IMR-90 (cell line): ENCODE data around the gene MZB1. TPM values are rescaled to one million over a fixed set of nuclear protein-coding genes. Genes with fewer than 3 reads are reported as not detected.

ENCODE experiments used
- ATAC-seq: fragments of 200-7000 bp; cut with Tn5 transposase; 2 replicates; pipeline ENCODE4 v1.9.1; 2020; ENCODE audit warnings: low read depth, mild to moderate bottlenecking, moderate library complexity
- BruUV-seq: library from RNA; stranded (reverse); fragments of 400-500 nt; replicated peaks from 2 replicates; lab custom pipeline; 2021; lab: Mats Ljungman, UMichigan
- CTCF ChIA-PET: fragments of 300-600 bp; formaldehyde crosslinking; extraction: SDS; loops from one replicate; lab custom pipeline; 2021; ENCODE audit warnings: antibody characterized with exemption; lab: Yijun Ruan, JAX
- POLR2A ChIA-PET: fragments of 300-600 bp; sonication (Branson Sonifier 250); formaldehyde crosslinking; loops from one replicate; lab custom pipeline; 2022; ENCODE audit warnings: antibody characterized with exemption; ENCODE audit not compliant: unreplicated experiment; lab: Charles Lee
- DNase-seq: peaks from one replicate; pipeline ENCODE4 v3.0.0; 2013
- H2AFZ ChIP-seq: replicated peaks from 2 replicates; pipeline ENCODE3; 2013; ENCODE audit warnings: low read length, mild to moderate bottlenecking; ENCODE audit not compliant: poor library complexity
- H2AK5ac ChIP-seq: 2 replicates; pipeline ENCODE4 v1.6.1; 2013; ENCODE audit warnings: low read depth, low read length, inconsistent platforms
- H2AK9ac ChIP-seq: replicated peaks from 2 replicates; pipeline ENCODE3; 2013; ENCODE audit warnings: mild to moderate bottlenecking, low read depth, low read length, moderate library complexity; ENCODE audit not compliant: poor library complexity
- H2BK120ac ChIP-seq: 2 replicates; pipeline ENCODE4 v1.6.1; 2013; ENCODE audit warnings: low read depth, low read length, inconsistent platforms
- H2BK15ac ChIP-seq: 3 replicates; pipeline ENCODE4 v1.6.1; 2013; ENCODE audit warnings: low read depth, low read length, inconsistent platforms
- H2BK20ac ChIP-seq: 2 replicates; pipeline ENCODE4 v1.6.1; 2013; ENCODE audit warnings: low read depth, mild to moderate bottlenecking, inconsistent platforms, low read length, moderate library complexity
- H2BK5ac ChIP-seq: 2 replicates; pipeline ENCODE4 v1.6.1; 2013; ENCODE audit warnings: mild to moderate bottlenecking, low read depth, low read length, inconsistent platforms; ENCODE audit not compliant: poor library complexity, severe bottlenecking
- H3K14ac ChIP-seq: replicated peaks from 2 replicates; pipeline ENCODE4 v1.6.1; 2013; ENCODE audit warnings: low read depth, low read length, inconsistent platforms
- H3K18ac ChIP-seq: 2 replicates; pipeline ENCODE4 v1.6.1; 2013; ENCODE audit warnings: low read depth, low read length, control low read depth
- H3K23ac ChIP-seq: 2 replicates; pipeline ENCODE4 v1.6.1; 2013; ENCODE audit warnings: low read depth, low read length, inconsistent platforms
- H3K27ac ChIP-seq: 2 replicates; pipeline ENCODE4 v1.5.1; 2013; ENCODE audit warnings: mild to moderate bottlenecking, control low read depth, low read length; ENCODE audit not compliant: insufficient read depth
- H3K27me3 ChIP-seq: 2 replicates; pipeline ENCODE4 v1.6.1; 2013; ENCODE audit warnings: low read length; ENCODE audit not compliant: control insufficient read depth, insufficient read depth
- H3K36me3 ChIP-seq: 2 replicates; pipeline ENCODE4 v1.6.1; 2013; ENCODE audit warnings: low read length, mixed read lengths; ENCODE audit not compliant: control insufficient read depth, insufficient read depth
- H3K4ac ChIP-seq: 2 replicates; pipeline ENCODE4 v1.6.1; 2013; ENCODE audit warnings: low read depth, low read length, inconsistent platforms
- H3K4me1 ChIP-seq: 2 replicates; pipeline ENCODE4 v1.6.1; 2013; ENCODE audit warnings: low read length, mixed read lengths; ENCODE audit not compliant: control insufficient read depth, insufficient read depth
- H3K4me2 ChIP-seq: 2 replicates; pipeline ENCODE4 v1.6.1; 2013; ENCODE audit warnings: low read depth, mild to moderate bottlenecking, control low read depth, low read length, moderate library complexity
- H3K4me3 ChIP-seq: 2 replicates; pipeline ENCODE4 v1.5.1; 2013; ENCODE audit warnings: low read depth, mild to moderate bottlenecking, control low read depth, low read length, moderate library complexity; ENCODE audit not compliant: insufficient read depth
- H3K56ac ChIP-seq: 2 replicates; pipeline ENCODE4 v1.6.1; 2013; ENCODE audit warnings: low read length, inconsistent platforms; ENCODE audit not compliant: insufficient read depth; ENCODE audit errors: extremely low read depth
- H3K79me1 ChIP-seq, 2 experiments: 2 replicates each; pipeline ENCODE4 v1.6.1; 2013; ENCODE audit warnings: low read length in 2 of 2, inconsistent platforms in 1 of 2, low read depth in 1 of 2
- H3K9ac ChIP-seq: 2 replicates; pipeline ENCODE4 v1.6.1; 2013; ENCODE audit warnings: low read depth, low read length, control low read depth
- H3K9me1 ChIP-seq: 2 replicates; pipeline ENCODE4 v1.6.1; 2013; ENCODE audit warnings: low read length, inconsistent platforms; ENCODE audit not compliant: insufficient read depth
- H3K9me3 ChIP-seq: 2 replicates; pipeline ENCODE4 v1.6.1; 2013; ENCODE audit warnings: low read length; ENCODE audit not compliant: control insufficient read depth, insufficient read depth
- H4K20me1 ChIP-seq: 2 replicates; pipeline ENCODE4 v1.6.1; 2013; ENCODE audit warnings: low read length, inconsistent platforms; ENCODE audit not compliant: insufficient read depth
- H4K5ac ChIP-seq: 2 replicates; pipeline ENCODE4 v1.6.1; 2013; ENCODE audit warnings: mild to moderate bottlenecking, low read depth, low read length, control low read depth
- H4K8ac ChIP-seq, 2 experiments: 2 replicates each; pipeline ENCODE4 v1.6.1; 2013; ENCODE audit warnings: low read depth in 2 of 2, low read length in 2 of 2, control low read depth in 1 of 2, inconsistent platforms in 1 of 2
- H4K91ac ChIP-seq: 2 replicates; pipeline ENCODE4 v1.6.1; 2013; ENCODE audit warnings: low read depth, low read length, inconsistent platforms; ENCODE audit not compliant: insufficient read depth
- BHLHE40 ChIP-seq: fragments of 150-350 bp; IDR thresholded peaks from 2 replicates; pipeline ENCODE4 v1.6.1; 2016; ENCODE audit warnings: mild to moderate bottlenecking, low read depth, low read length
- CEBPB ChIP-seq: IDR thresholded peaks from 2 replicates; pipeline ENCODE4 v1.6.1; 2012; ENCODE audit warnings: low read depth, low read length, improper control_type of control experiment
- MAZ ChIP-seq: IDR thresholded peaks from 2 replicates; pipeline ENCODE4 v1.6.1; 2012; ENCODE audit warnings: low read depth, mild to moderate bottlenecking, low read length, improper control_type of control experiment, moderate library complexity, borderline replicate concordance
- NFE2L2 ChIP-seq: fragments of 150-350 bp; IDR thresholded peaks from 2 replicates; pipeline ENCODE4 v1.6.1; 2016; ENCODE audit warnings: low read depth, mild to moderate bottlenecking, low read length
- POLR2A ChIP-seq: IDR thresholded peaks from 2 replicates; pipeline ENCODE4 v1.6.1; 2012; ENCODE audit warnings: mild to moderate bottlenecking, low read depth, low read length
- RCOR1 ChIP-seq: IDR thresholded peaks from 2 replicates; pipeline ENCODE4 v1.6.1; 2012; ENCODE audit warnings: mild to moderate bottlenecking, low read length, improper control_type of control experiment; ENCODE audit not compliant: insufficient replicate concordance
- RFX5 ChIP-seq: IDR thresholded peaks from 2 replicates; pipeline ENCODE4 v1.8.0; 2012; ENCODE audit warnings: low read depth, mild to moderate bottlenecking, low read length, moderate library complexity
- WGBS, 2 experiments: methylation state at CpG; one replicate each; pipeline versions ENCODE4 v1.1.5 to v1.1.7; 2013; ENCODE audit warnings: missing lambda C conversion rate in 2 of 2; ENCODE audit not compliant: insufficient read length in 1 of 2; ENCODE audit errors: extremely low coverage in 2 of 2; 5-methylcytosine and 5-hydroxymethylcytosine counted together
- dilution Hi-C: fragments of 300-500 bp; cut with HindIII; formaldehyde crosslinking; loops from one replicate; pipeline ENCODE4 v1.14.3; 2018; ENCODE audit warnings: low sequenced_read_pairs; ENCODE audit not compliant: unreplicated experiment
- in situ Hi-C: fragments of 300-500 bp; cut with MboI; formaldehyde crosslinking; loops from 3 replicates; pipeline ENCODE4 v1.14.3; 2019; ENCODE audit warnings: low sequenced_read_pairs, inconsistent platforms, mixed read lengths
- intact Hi-C: fragments of 100-400 bp; cut with micrococcal nuclease; formaldehyde crosslinking; loops from 2 replicates; pipeline ENCODE4 v1.10.0; 2022
- polyA plus RNA-seq, 3 experiments: library from polyadenylated mRNA; depleted of rRNA; stranded (reverse); fragments of >200 nt; gene quantifications; 2 replicates each; pipeline ENCODE4 v1.2.3, GENCODE V29; 2012; ENCODE audit warnings: low replicate concordance in 1 of 3
- total RNA-seq: library from RNA; depleted of rRNA; stranded (reverse); fragments of >200 nt; gene quantifications from 2 replicates; pipeline ENCODE4 v1.2.3, GENCODE V29; 2012

MZB1 gene
- total and polyA plus RNA-seq, 2 of the 4 experiments (the other 2 are of a cell fraction), result not detected

DNA sequence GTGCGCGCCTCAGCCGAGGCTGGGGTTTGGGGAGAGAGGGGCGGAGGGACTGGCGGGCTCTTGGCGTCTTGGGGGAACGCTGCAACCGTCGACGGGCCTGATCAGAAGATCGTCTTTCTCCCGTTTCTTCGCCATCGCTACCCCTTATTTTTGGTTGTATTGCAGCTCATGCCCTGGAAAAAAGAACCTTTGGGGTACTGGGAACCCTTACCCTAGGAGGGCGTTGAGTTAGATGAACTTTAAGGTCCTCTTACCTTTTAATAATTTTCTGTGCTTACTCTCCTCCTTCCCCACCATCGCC lies 47.3 kb downstream of the MZB1 start:
- peak overlapping the region; percentile 82; the same call in 1 of the 2 replicates for H3K14ac ChIP-seq
- no peaks in the 10 kb centered on the region for H3K9me3 ChIP-seq
- no peak overlapping the region for H2BK20ac ChIP-seq
- H3K4ac ChIP-seq, result peak overlapping the region; percentile 74
- in situ Hi-C loops, result no loop called here
- POLR2A ChIA-PET, result interaction anchor here (0.6 kb wide), 2 partner anchors 20 to 200 kb away, joined by 6 to 7 read pairs; no protein-coding TSS in a partner anchor
- WGBS, 2 experiments, result no CpG with 5 or more reads among the region's 16 CpGs
- H4K8ac ChIP-seq, result peak overlapping the region in 1 of 2 experiments; percentile 88; a peak in 2 of 4 replicates
- H3K9ac ChIP-seq, result peak overlapping the region; percentile 89
- peak overlapping the region; percentile 76 for H3K4me3 ChIP-seq
- H4K20me1 ChIP-seq, result peaks cover 58% of the 10 kb centered on the region
- no peak for ATAC-seq
- H2BK15ac ChIP-seq, result no peak overlapping the region
- dilution Hi-C loops, result no loop called here
- no peak overlapping the region for H4K91ac ChIP-seq
- DNase-seq, result no peak
- peaks cover 8% of the 10 kb centered on the region; the same call in 1 of the 2 replicates for H3K9me1 ChIP-seq
- H3K18ac ChIP-seq, result no peak overlapping the region
- H2AFZ ChIP-seq, result peak overlapping the region; percentile 96
- peak overlapping the region; percentile 94 for H3K23ac ChIP-seq
- CTCF ChIA-PET, result interaction anchor here (1.3 to 1.4 kb wide), 2 partner anchors 11 to 46 kb away, joined by 3 to 4 read pairs; no protein-coding TSS in a partner anchor
- H2BK5ac ChIP-seq, result peak overlapping the region; percentile 87
- intact Hi-C loops, result no loop called here
- H3K56ac ChIP-seq, result peak overlapping the region; percentile 86
- H3K36me3 ChIP-seq, result no peaks in the 10 kb centered on the region
- peak overlapping the region; percentile 61; the same call in 1 of the 2 replicates for H2AK5ac ChIP-seq
- peak overlapping the region; percentile 91 for H3K27ac ChIP-seq
- no peak for TF ChIP-seq NFE2L2
- TF ChIP-seq BHLHE40, result no peak
- TF ChIP-seq MAZ, result peak; percentile 77; the same call in 1 of the 2 replicates
- no peak for TF ChIP-seq POLR2A
- TF ChIP-seq CEBPB, result no peak
- TF ChIP-seq RCOR1, result no peak
- TF ChIP-seq RFX5, result no peak
- H3K4me1 ChIP-seq, result peaks cover 3% of the 10 kb centered on the region
- no peak overlapping the region for H4K5ac ChIP-seq
- no peaks in the 10 kb centered on the region for H3K27me3 ChIP-seq
- no TSS peak for BruUV-seq
- peak overlapping the region; percentile 91 for H3K4me2 ChIP-seq
- no peak overlapping the region for H2BK120ac ChIP-seq
- peaks cover 0 to 42% of the 10 kb centered on the region in 2 experiments; a peak in 2 of 4 replicates for H3K79me1 ChIP-seq
- H2AK9ac ChIP-seq, result peak overlapping the region; percentile 100
